ENCODE measurements around the gene C1QA. TPM values are rescaled to one million over a fixed set of nuclear protein-coding genes. Genes with fewer than 3 reads are reported as not detected.

C1QA gene
- polyA plus RNA-seq, 1 donor (not counting 4 experiments of a cell fraction or from before 2014, with no cell fraction given), result not detected

- Histone ChIP-seq H4K20me1 (ENCODE audit: control insufficient read depth, extremely low read depth, insufficient read depth, low read length) (peaks cover 2% of the 10 kb centered on the region), H3K79me2 (ENCODE audit: control insufficient read depth, insufficient read depth, low read length) (no peaks in the 10 kb centered on the region), H3K27me3 (ENCODE audit: control insufficient read depth, extremely low read depth, insufficient read depth, low read length) (peaks cover 34% of the 10 kb centered on the region), H3K9me3 (ENCODE audit: control insufficient read depth, low read depth, low read length) (no peaks in the 10 kb centered on the region), H3K4me2 (ENCODE audit: control insufficient read depth, extremely low read depth, insufficient read depth, low read depth, low read length) (no peak overlapping the region), H3K9me1 (ENCODE audit: control insufficient read depth, extremely low read depth, insufficient read depth, low read length) (no peaks in the 10 kb centered on the region), H3K4me1 (ENCODE audit: control insufficient read depth, extremely low read depth, insufficient read depth, low read length) (no peaks in the 10 kb centered on the region), H3K4me3 (ENCODE audit: control insufficient read depth in 2 of 3, extremely low read depth in 1 of 3, insufficient read depth in 2 of 3, low read depth in 1 of 3, low read length in 3 of 3) (no peak overlapping the region), H3K36me3 (ENCODE audit: control insufficient read depth in 2 of 2, extremely low read depth in 1 of 2, insufficient read depth in 2 of 2, low read length in 2 of 2) (no peaks in the 10 kb centered on the region), H3K27ac (ENCODE audit: control insufficient read depth, insufficient read depth, low read length) (no peak overlapping the region), H3K9ac (ENCODE audit: control insufficient read depth, extremely low read depth, insufficient read depth, low read length) (no peak overlapping the region), H2AFZ (ENCODE audit: control insufficient read depth, low read length) (no peak overlapping the region)
- DNase-seq (ENCODE audit: low read depth, low spot score) (no peak), FAIRE-seq (no peak)
- dilution Hi-C loops (cut with MboI; ENCODE audit: extremely low pct_ligation_motif_present, low sequenced_read_pairs), result no loop called here
- TF ChIP-seq, protein P1, sequence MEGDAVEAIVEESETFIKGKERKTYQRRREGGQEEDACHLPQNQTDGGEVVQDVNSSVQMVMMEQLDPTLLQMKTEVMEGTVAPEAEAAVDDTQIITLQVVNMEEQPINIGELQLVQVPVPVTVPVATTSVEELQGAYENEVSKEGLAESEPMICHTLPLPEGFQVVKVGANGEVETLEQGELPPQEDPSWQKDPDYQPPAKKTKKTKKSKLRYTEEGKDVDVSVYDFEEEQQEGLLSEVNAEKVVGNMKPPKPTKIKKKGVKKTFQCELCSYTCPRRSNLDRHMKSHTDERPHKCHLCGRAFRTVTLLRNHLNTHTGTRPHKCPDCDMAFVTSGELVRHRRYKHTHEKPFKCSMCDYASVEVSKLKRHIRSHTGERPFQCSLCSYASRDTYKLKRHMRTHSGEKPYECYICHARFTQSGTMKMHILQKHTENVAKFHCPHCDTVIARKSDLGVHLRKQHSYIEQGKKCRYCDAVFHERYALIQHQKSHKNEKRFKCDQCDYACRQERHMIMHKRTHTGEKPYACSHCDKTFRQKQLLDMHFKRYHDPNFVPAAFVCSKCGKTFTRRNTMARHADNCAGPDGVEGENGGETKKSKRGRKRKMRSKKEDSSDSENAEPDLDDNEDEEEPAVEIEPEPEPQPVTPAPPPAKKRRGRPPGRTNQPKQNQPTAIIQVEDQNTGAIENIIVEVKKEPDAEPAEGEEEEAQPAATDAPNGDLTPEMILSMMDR (optimal IDR thresholded peaks at IDR 0.05 in 1 of 3, IDR thresholded peaks at IDR 0.05 in 1 of 3, conservative IDR thresholded peaks at IDR 0.05 in 1 of 3; ENCODE audit: extremely low read depth in 1 of 3, insufficient read depth in 2 of 3, low read length in 3 of 3), result no peak
- TF ChIP-seq EZH2 (IDR thresholded peaks at IDR 0.05; ENCODE audit: low read length), result no peak
Observed at GRCh38 chr1:22613951-22614350, 22.5 kb upstream of the C1QA start.

DNA sequence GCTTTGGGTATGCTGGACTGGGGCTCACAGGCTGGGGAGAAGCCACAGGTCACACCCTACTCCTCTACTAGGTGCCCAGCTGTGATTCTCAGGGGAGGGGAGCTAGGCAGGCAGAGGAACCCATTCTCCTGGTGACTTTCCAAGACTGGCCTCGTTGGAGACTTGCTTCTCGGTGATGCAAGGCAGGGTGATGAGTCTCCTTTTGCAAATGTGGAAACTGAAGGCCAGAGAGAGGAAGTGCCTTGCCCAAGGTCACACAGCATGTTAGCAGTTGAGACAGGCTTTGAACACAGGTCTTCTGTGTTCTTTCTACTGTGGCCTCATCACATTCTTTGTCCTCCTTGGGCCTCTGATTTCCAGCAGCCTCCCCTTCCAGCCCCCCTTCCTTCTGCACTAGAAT, 20.5 kb upstream of the C1QA start:
- H3K4me2 ChIP-seq (ENCODE audit: control insufficient read depth, extremely low read depth, insufficient read depth, low read depth, low read length), result no peak overlapping the region
- H3K9ac ChIP-seq (ENCODE audit: control insufficient read depth, extremely low read depth, insufficient read depth, low read length), result no peak overlapping the region
- H4K20me1 ChIP-seq (ENCODE audit: control insufficient read depth, extremely low read depth, insufficient read depth, low read length), result peaks cover 2% of the 10 kb centered on the region
- H2AFZ ChIP-seq (ENCODE audit: control insufficient read depth, low read length), result no peak overlapping the region
- TF ChIP-seq, protein P1 (optimal IDR thresholded peaks at IDR 0.05 in 1 of 3, IDR thresholded peaks at IDR 0.05 in 1 of 3, conservative IDR thresholded peaks at IDR 0.05 in 1 of 3; ENCODE audit: extremely low read depth in 1 of 3, insufficient read depth in 2 of 3, low read length in 3 of 3), result no peak
- no peak for TF ChIP-seq EZH2 (IDR thresholded peaks at IDR 0.05; ENCODE audit: low read length)
- H3K4me3 ChIP-seq (ENCODE audit: control insufficient read depth in 2 of 3, extremely low read depth in 1 of 3, insufficient read depth in 2 of 3, low read depth in 1 of 3, low read length in 3 of 3), result no peak overlapping the region
- H3K9me1 ChIP-seq (ENCODE audit: control insufficient read depth, extremely low read depth, insufficient read depth, low read length), result no peaks in the 10 kb centered on the region
- peaks cover 36% of the 10 kb centered on the region for H3K27me3 ChIP-seq (ENCODE audit: control insufficient read depth, extremely low read depth, insufficient read depth, low read length)
- H3K79me2 ChIP-seq (ENCODE audit: control insufficient read depth, insufficient read depth, low read length), result no peaks in the 10 kb centered on the region
- FAIRE-seq (no peak), DNase-seq (ENCODE audit: low read depth, low spot score) (no peak)
- no peaks in the 10 kb centered on the region for H3K4me1 ChIP-seq (ENCODE audit: control insufficient read depth, extremely low read depth, insufficient read depth, low read length)
- no peaks in the 10 kb centered on the region for H3K36me3 ChIP-seq (ENCODE audit: control insufficient read depth in 2 of 2, extremely low read depth in 1 of 2, insufficient read depth in 2 of 2, low read length in 2 of 2)
- H3K9me3 ChIP-seq (ENCODE audit: control insufficient read depth, low read depth, low read length), result no peaks in the 10 kb centered on the region
- dilution Hi-C loops (cut with MboI; ENCODE audit: extremely low pct_ligation_motif_present, low sequenced_read_pairs), result no loop called here
- H3K27ac ChIP-seq (ENCODE audit: control insufficient read depth, insufficient read depth, low read length), result no peak overlapping the region

Data from keratinocyte (primary cell).